ENCODE results near the gene BANP.
"Not testable (repeated sequence)": the region's sequence is repeated elsewhere in the genome, so short reads cannot be mapped to it uniquely, and the experiment has no call there.

GRCh38 chr16:88100801-88101622, 149.8 kb downstream of the BANP start:
- TF ChIP-seq, protein P1, sequence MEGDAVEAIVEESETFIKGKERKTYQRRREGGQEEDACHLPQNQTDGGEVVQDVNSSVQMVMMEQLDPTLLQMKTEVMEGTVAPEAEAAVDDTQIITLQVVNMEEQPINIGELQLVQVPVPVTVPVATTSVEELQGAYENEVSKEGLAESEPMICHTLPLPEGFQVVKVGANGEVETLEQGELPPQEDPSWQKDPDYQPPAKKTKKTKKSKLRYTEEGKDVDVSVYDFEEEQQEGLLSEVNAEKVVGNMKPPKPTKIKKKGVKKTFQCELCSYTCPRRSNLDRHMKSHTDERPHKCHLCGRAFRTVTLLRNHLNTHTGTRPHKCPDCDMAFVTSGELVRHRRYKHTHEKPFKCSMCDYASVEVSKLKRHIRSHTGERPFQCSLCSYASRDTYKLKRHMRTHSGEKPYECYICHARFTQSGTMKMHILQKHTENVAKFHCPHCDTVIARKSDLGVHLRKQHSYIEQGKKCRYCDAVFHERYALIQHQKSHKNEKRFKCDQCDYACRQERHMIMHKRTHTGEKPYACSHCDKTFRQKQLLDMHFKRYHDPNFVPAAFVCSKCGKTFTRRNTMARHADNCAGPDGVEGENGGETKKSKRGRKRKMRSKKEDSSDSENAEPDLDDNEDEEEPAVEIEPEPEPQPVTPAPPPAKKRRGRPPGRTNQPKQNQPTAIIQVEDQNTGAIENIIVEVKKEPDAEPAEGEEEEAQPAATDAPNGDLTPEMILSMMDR (IDR thresholded peaks at IDR 0.05): not testable (repeated sequence)
- TF ChIP-seq POLR2A (IDR thresholded peaks at IDR 0.05): not testable (repeated sequence)
